Central memory CD4-positive, alpha-beta T cell (primary cell): ENCODE results near the gene NDUFS8.

Experiments
- DNase-seq: peaks from one replicate; pipeline ENCODE4 v3.0.0; 2022

The NDUFS8 gene

DNA sequence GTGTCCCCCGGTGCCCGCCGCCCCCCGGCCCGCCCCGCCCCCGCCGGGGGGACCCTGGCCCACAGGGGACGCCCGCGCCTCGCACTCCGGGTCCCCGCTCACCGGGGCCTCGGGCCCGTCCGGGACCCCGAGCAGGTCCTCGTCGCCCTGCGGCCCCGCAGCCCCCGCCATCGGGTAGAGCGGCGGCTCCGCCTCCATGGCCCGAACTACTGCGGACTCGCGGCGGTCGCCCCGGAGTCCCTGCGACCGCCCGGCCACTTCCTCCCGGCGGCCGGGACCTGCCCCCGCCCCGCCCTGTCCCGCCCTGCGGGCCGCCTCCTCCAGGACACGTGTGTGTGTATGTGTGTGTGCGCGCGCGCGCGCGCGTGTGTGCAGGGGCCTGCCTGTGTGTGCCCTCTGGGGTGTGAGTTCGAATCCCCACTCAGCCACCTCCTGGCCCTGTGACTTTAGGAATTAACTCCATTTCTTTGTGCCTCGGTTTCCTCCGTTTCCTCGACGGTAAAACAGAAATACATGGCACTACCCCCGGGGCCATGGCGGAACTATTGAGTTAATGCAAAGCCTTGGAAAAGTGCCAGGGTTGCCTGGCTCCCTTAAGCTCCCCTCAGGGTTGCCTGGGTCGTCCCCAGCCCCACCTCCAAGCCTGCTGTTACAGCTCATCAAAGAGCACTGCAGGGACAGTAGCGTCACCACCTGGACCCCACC, 26.5 kb upstream of the NDUFS8 start, which contains the start of gene UNC93B1:
TSS of gene UNC93B1 (minus strand) at position 252 of the 705 bp plus-strand sequence. CDS start at position 198, 54 bp downstream.
- DNase-seq, result peak; percentile 71

DNA sequence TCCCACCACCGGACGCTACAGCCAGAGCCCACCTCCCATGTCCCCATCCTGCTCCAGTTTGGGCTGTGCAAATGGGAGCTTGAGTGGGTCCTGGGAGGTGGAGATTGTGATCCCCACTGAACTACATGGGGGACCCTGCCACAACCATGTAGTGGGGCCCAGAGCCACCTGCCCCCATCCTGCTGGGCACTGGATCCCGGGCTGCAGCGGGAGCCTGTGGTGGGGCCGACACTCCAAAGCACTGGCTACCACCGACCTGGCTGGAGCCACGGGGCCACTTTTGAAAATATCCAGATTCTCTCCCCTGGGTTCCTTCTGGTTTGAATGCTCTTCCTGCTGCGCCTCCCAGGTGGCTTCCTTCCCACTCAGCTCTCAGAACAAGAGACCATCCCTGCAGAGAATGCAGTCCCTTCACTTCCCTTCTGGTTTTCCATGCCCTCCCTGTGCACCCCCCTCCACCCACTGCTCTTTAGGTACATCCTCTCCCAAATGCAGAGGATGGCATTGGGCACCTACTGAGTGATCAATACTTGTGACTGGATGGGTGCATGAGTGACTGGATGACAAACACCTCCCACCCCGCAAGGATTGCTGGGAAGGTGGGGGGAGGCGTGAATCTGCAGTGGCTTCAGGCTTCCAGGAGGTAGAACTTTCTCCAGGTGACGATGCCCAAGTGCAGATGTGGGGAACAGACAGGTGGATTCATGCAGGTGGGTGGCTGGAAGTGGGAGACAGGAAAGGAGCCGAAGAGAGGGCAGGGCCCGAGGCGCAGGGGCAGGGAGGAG, 25.7 kb upstream of the NDUFS8 start:
- DNase-seq, result no peak

DNA sequence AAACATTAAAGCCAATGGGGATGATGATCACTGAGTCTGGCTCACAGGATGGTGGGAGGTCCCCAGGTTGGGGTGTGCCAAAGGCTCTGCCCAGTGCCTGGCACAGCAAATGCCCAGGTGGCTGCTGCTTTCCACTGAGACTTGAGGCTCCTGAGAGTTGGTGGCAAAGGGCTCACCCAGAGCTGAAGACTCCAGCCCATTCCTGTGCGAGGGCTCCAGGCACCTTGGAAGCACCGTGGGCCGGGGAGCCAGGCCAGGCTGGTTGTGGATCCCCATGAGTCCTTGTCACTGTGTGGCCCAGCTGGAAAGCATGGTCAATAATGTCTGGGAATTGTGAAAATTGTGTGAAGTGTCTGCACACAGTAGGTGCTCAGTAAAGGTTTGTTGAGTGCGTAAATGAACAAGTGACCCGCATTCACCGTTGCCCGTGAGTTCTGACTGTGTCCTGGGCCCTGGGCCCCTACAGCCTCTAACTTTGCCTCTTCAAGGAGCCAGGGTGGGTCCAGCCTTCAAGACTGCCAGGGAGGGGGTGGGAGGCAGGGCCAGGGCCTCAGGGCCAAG, 23.8 kb upstream of the NDUFS8 start:
- DNase-seq, result no peak

DNA sequence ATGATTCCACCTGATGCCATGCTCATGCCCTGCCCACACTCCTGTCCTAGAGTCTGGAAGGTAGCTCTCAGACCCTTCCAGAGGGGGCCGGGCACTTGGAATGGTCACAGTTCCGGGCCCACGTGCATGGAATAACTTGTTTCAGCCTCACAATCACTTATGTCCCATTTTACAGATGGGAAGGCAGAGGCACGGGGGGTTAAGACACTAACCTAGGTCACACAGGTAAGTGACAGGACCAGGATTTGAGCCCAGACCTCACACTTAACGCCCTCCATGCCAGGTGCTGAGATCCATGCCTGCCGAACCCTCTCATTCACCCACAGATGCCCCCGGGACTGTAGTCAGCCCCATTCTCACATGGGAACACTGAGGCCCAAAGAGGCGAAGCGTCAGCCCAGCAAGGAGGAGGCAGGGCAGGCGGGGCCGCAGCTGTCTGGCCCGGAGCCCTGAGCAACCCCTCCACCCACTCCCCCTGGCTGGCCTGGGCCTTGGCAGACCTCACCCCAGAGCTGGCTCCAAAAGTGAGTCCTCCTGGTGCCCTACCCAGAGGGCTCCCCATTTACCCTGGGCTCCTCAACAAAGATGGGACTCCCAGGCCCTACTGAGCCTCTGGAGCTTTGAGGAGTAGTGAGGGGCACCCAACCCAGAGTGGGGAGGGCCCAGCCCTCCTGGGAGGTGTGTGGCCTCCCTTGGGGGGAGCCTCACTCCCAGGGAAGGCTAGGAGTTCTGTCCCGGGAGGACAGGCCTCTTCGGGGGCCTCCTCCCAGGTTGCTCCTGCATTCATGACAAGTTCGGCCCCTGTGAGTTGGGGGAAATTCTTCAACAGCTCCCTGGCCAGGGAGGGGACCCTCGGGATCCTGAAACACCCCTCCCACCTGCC, 22.7 kb upstream of the NDUFS8 start:
- no peak for DNase-seq

DNA sequence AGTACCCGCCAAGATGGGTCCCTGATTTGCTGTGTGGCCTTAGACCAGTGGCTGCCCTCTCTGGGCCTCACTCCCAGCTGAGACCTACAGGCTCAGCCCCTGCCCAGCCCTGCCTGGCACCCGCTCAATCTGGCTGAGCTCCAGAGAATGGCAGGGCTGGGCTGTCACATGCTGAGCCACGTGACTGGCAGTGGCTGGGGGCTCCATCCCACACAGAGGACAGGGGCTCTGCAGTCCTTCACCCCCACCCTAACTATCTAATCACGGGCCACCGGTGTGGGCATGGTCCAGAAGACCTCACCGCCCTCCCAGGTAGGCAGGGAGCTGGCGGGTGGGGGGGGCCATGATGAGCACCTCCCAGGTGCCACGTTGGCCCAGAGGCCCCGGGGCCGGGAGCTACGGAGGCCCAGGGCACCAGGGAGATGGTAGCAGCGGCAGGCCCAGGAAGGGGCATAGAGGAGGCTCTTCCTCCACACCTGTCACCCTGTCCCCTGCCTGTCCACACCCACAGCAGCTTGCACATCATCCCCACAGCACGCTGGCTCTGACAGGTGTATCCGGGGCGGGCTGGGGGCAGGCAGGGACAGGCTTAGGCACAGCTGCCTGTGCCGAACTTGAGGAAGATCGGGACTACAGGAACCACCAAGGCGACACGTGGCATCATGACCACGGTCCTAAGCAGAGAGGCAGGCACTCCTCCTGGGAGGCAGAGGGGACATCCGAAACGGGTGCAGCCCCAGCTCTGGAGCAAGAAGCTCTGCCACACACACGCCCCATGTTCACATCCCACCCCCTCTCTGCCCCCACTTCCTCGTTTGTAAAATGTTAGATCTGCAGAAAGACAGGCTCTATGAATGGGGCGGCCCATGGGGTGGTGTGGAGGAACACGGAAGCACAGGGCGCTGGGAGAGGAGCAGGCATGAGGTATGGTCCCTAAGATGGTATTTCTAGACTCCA, 21.8 kb upstream of the NDUFS8 start:
- no peak for DNase-seq

DNA sequence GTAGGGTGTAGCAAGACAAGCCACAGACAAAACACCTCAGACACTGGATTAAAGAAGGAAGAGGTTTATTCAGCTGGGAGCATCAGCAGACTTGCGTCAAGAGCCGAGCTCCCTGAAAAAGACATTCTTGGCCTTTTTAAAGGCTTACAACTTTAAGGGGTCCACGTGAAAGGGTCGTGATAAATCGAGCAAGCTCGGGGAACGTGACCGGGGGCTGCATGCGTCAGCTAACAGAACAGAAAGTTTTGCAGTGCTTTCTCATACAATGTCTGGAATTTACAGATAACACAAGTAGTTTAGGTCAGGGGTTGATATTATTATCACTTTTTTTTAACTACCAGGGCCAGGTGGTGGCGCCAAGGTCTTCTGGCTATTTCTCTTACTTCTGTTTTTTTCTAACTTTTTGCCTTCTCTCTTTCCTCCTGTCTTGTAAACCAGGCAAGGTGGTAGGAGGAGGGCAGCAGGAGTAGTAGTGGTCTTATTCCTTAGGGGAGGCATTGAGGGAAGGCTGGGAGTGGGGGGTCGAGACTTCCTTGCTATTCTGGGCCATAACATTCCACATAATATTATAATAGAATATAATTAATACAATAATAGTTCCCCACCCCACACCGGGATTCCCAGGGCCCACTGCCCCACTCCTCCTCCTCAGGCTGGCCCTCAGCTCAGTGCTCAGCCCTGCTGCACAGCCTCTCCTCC, 20.9 kb upstream of the NDUFS8 start:
- DNase-seq, result no peak

DNA sequence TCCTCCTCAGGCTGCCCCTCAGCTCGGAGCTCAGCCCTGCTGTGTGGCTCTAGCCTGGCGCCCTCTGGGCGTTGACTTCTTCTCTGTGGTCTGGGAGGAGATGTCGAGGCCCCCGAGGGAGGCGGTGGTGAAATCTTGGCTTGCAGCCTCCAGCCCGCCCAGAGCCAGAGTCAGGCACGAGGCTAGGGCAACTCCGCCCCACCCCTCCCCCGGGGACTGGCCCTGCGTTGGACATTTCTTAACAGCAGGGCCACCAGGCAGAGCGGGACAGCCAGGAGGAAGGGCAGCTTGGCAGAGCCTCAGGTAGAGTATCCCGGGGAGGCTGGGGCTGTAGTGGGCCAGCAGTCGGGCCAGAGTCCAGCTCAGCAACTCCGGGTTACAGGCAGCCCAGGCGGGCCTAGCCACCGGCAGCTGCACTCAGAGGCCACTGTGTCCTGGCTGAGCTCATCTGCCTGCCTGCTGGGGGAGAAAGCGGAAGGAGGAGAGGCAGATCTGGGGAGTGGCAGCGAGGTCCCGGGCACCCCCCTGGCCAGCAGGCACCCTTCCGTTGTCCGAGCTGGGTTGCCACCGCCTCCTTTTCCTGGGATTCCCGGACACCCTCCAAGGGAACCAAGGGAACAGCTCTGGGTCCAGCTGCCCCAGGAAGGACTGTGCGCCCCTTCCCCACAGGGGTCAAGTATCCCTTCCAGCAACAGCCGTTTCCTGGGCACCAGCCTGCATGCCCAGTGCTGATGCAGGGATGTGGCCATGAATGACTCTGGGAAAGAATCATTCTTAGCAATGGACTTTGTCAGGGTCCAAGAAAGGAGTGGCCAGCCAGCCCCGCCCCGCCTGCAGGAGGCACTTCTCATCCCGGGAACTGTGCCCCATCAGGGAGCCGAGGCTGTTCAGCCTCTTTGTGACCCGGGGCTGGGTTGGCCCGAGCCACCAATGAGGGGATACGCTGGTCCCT, 20.1 kb upstream of the NDUFS8 start, which contains the start of gene ALDH3B1:
TSS of gene ALDH3B1 (plus strand) at position 238 of the 952 bp plus-strand sequence. CDS start 4,971 bp downstream, outside the sequence.
- DNase-seq, result no peak

DNA sequence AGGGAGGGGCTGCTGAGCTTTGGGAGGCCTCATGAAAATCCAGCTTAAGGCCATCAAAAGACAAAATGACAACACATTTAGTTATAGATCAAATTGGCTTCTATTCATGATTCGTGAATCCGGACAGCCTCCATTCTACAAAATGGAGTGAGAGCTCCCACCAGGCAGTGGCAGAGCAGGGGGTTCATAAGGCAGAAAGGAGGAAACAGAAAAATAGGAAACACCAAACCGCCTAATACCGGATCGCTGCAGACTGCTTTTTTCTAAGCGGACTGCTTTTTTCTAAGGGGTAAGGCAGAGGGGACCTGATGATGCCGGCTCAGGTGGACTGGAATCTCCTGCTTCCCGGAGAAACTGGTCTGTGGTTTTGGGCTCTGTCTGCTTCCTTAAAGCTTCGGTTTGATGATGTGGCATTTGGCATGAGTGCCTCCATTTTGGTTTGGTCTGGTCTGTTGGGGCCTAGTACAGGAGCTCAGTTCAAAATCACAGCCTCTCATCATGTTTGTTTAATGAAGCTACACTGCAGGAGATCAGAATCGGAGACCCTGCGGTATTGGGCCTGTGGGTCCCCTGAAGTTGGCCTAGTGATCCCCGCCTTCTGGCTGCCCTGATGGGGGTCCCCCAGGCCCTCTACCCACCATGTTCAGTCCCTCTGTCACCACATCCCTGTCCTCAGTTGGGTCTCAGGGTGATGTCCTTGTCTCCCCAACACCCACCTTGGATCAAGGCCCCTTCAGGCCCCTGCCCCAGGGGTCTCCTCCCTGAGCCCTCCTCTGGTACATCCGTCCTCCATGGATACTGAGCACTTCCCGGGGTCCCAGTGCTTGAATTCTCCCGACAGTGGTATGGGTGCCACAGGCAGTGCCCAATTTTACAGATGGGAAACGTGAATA, 19.2 kb upstream of the NDUFS8 start:
- no peak for DNase-seq

DNA sequence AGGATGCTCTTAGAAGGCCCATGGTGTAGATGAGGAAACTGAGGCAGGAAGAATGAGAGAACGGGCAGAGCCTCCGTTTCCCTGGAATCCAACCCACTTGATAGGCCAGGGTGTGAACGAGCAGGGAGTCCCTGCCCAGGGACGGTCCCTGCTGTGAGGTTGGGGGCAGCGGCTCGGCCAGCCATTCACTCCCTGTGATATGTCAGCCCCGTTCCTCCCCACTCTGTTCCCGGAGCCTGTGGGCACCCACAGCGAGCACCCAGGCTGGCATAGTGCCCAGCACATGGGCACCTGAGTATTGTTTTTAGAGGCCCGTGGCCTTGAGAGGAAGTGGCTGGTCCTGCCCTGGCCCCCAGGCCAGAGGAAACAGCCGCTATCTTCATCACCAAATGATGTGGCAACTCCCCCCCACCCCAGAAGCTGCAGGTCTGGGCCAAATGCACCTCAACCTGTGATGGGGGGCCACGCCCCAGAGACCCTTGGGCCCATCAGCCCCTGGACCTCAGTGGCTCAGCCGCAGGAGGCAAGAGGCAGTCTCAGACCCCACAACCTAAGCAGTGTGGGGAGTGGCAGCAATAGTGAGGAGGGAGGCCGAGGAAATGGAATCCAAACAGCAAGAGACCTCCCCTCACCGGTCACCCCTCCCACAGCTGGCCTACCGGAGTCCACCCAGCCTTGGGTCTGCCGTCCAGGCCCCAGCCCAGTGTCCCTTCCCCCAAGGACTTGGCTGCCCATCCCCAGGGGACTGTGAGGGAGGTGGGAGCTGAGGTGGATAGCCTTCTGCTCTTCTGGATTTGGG, 18.2 kb upstream of the NDUFS8 start:
- DNase-seq, result no peak

DNA sequence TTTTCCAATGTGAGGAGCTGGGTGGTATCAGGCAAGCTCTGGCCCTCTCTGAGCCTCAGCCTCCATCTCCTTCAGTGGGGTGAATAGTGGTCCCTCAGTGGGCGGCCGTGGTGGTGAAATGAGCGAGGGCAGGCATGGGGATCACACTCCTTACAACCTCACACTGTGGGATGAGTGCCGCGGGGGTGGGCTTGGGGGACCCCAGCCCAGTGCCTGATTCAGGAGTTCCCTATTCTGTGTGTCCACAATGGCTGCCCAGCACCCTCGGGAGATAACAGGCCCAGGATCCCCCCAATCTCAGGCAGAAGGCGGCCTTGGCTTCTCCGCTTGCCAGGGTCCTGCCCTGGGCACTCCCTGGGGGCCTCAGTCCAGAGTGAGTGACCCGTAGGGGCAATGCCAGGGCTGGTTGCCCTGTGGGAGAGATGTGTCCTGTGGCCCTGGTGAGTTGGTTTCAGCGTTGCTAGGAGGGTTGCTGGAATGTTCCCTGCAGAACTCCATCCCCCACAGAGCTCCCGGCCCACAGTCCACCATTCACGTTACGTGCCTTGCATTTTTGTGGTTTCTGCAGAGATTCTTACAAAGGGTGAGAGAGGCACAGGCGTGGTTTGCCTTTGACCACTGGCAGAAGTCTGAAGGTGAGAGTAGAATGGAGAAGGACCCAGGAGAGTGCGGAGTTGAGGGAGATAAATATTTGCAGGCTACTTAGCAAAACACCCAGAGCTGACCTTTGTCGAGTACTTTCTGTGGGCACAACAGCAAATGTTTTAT, 17.5 kb upstream of the NDUFS8 start:
- DNase-seq, result no peak

DNA sequence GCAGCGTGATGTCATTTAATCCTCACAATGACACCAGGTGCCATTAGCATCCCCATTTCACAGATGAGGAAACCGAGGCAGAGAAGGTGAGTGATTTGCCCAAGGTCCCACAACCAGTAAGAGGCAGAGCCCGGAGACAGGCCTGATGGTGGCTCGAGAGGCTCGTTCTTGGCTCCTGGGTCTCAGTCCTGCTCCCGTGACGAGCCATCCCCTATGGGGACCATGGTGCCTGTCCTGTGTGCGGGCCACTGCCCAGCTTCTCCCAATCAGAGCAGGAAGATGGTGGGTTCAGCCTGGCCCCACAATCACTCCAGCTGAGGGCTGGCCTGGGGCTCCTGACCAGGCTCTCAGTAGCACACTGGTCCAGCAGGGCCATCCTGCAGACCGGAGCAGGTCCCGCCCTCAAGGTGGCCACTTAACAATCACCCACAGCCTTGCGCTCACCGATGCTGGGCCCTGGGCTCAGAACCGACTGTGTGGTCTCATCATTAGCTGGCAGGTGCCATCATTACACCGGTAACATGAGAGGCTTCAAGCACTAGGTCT, 16.8 kb upstream of the NDUFS8 start:
- DNase-seq, result no peak

DNA sequence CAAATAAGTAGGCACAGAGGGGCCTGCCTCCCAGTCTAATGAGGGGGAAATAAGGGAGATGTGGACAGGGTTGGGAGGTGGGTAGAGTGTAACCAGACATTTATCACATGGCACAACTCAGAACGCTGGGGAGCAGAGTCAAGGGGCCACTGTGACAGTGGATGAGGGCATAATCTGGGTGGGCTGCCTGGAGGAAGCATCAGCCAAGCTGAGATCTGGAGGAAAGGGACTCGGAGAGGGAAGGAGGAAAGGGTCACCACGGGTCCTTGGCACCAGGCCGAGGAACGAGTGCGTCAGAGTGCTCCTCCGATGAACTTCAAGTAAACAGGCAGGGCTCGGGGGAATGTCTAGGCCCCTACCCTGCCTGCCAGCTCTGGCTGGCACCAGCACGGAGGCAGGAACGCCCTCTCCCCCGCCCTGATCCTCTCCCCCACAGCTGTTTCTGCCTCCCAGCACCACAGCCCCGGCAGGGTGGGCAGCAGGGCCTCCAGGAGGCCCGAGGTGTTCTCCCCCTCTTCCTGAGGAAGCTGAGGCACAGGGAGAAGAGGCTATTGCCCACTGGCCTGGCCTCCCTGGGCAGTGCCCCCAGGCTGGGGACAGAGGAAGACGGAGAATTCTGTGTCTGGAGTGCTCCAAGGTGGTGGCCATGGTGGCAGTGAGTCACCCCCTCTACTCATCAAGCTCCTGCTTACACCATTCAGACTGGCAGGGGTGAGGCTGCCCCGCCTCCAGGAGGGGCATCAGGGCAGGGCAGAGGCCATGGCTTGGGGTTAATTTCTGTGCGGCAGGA, 16.1 kb upstream of the NDUFS8 start:
- no peak for DNase-seq

DNA sequence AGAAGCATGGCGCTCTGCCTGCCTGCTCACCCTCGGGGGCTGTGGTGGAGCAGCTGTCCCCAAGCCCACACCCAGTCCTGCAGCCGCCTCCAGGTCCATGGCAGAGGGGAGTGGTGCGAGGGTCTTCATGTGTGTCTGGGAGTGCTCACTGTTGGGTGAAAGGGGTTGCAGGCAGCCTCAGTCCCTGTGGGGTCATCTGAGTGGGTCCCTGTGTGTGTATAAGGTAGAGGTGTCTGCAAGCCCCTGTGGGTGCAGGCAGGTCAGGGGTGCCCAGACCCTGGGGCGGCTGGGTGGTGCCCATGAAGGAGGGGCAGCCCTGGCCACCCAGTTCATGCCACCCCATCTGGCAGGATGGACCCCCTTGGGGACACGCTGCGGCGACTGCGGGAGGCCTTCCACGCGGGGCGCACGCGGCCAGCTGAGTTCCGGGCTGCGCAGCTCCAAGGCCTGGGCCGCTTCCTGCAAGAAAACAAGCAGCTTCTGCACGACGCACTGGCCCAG, 15.5 kb upstream of the NDUFS8 start:
- no peak for DNase-seq

DNA sequence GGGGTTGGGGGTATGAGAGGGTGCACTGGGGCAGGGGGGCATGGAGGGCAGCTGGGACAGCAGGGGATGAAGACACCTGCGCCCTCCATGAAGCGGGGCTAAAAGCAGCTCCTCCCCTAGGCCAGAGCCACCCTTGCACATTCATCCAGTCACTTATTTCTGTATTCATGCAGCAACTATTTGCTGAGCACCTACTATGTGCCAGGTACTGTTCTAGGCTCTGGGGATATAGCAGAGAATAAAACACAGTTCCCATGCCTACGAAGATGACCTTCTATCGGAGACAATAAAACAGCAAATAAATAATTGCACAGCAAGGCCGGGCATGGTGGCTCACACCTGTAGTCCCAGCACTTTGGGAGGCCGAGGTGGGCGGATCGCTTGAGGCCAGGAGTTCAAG, 15.0 kb upstream of the NDUFS8 start:
- no peak for DNase-seq

DNA sequence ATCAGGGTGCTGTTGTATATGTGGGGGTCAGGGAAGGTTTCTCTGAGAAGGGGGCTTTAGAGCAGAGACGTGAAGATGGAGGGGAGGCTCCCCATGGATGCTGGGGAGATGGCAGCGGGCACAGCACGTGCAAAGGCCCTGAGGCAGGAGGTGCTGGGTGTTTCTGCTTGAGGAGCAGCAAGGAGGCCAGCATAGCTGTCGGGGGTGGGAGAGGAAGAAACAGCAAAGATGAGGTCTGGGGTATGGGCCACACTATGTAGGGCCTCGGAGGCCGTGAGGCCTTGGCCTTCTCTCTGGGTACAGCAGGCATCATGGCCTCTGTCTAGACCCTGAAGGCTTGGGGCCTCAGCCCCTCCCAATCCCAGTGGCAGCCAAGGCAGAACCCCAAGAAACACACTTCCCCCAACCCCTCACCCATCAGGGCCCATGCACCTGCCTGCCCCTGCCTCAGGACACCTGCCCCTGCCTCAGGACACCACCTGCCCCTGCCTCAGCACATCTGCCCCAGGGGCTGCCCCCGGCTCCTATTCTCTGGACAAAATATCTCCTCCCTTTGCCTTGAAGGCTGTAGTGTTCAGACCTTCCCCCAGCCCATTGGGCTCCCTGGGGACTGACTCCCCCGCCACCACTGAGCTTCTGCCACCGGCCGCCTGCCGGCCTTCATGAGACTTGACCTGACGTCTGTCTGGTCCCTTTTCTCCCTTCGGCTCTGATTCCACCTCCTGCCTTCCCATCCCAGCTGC, 14.1 kb upstream of the NDUFS8 start:
- no peak for DNase-seq
